Heart right ventricle (tissue), 16 donors: ENCODE data around the gene CHAC2. TPM values are rescaled to one million over a fixed set of nuclear protein-coding genes. Genes with fewer than 3 reads are reported as not detected.

Source experiments
- ATAC-seq, 8 donors: fragments of 200-7000 bp; cut with Tn5 transposase; one replicate each; pipeline ENCODE4 v1.9.1; 2020; ENCODE audit warnings: mild to moderate bottlenecking in 8 of 8, moderate library complexity in 8 of 8, moderate number of reproducible peaks in 1 of 8
- DNase-seq, 2 donors: peaks; one replicate each; pipeline ENCODE4 v3.0.0-alpha.2; 2020
- H3K27ac ChIP-seq, 10 donors: fragments of 200-600 bp; sonication (generic) in 2 of 10; one replicate each; pipeline versions ENCODE4 v1.5.0 to v1.8.0; 2020 to 2022; ENCODE audit warnings: mild to moderate bottlenecking in 3 of 10
- H3K27me3 ChIP-seq, 7 donors: fragments of 200-600 bp; one replicate each; pipeline ENCODE4 v1.8.0; 2021 to 2022; ENCODE audit warnings: mild to moderate bottlenecking in 2 of 7
- H3K36me3 ChIP-seq, 9 donors: fragments of 200-600 bp; sonication (generic) in 1 of 9; one replicate each; pipeline versions ENCODE4 v1.5.0 to v1.8.0; 2020 to 2022; ENCODE audit warnings: mild to moderate bottlenecking in 2 of 9
- H3K4me1 ChIP-seq, 9 donors: fragments of 200-600 bp; sonication (generic) in 1 of 9; one replicate each; pipeline versions ENCODE4 v1.5.0 to v1.8.0; 2020 to 2022; ENCODE audit warnings: mild to moderate bottlenecking in 4 of 9
- H3K4me3 ChIP-seq, 10 donors: fragments of 200-600 bp; sonication (generic) in 2 of 10; one replicate each; pipeline versions ENCODE4 v1.5.0 to v1.8.0; 2020 to 2022; ENCODE audit warnings: mild to moderate bottlenecking in 7 of 10, moderate library complexity in 2 of 10
- H3K9me3 ChIP-seq, 11 donors: fragments of 200-600 bp in 10 of 11; sonication (generic) in 2 of 11; one replicate each; pipeline versions ENCODE4 v1.5.0 to v1.8.0; 2013 to 2022; ENCODE audit warnings: mild to moderate bottlenecking in 2 of 11, control low read depth in 1 of 11, moderate library complexity in 1 of 11
- CTCF ChIP-seq, 9 donors: fragments of 200-600 bp; sonication (generic) in 2 of 9; IDR thresholded peaks; one replicate each; pipeline versions ENCODE4 v1.5.0 to v1.8.0; 2021 to 2022; ENCODE audit warnings: antibody characterized with exemption in 9 of 9, mild to moderate bottlenecking in 5 of 9, moderate library complexity in 1 of 9
- WGBS, 2 donors: extraction: QIAGEN DNeasy Blood & Tissue Kit; methylation state at CpG; one replicate each; pipeline ENCODE4 v1.1.7; 2013; ENCODE audit warnings: inconsistent platforms in 1 of 2; 5-methylcytosine and 5-hydroxymethylcytosine counted together
- intact Hi-C, 10 donors: fragments of 100-400 bp; cut with DNase I; formaldehyde crosslinking; loops; one replicate each; pipeline versions ENCODE4 v1.11.1 to v1.14.2; 2022
- polyA plus RNA-seq, 2 donors: library from polyadenylated mRNA; stranded (reverse); fragments of 200-250 nt; gene quantifications; one replicate each; pipeline ENCODE4 v1.2.3, GENCODE V29; 2013
- total RNA-seq, 10 donors: library from RNA; stranded (reverse); fragmentation: NEBNext Ultra II Directional in 3 of 10; extraction: Animal tissue kit (Norgen Biotek cat#: 25700) in 3 of 10; gene quantifications; one replicate each; pipeline versions ENCODE4 v1.2.1 to v1.2.4, GENCODE V29; 2021 to 2023
- donor health status: Arrhythmogenic right ventricular cardiomyopathy.
- donor health status: ischemic (EF 13 %, LVEDD 7.1; RV severe dilation, severe dysfunction).
- donor health status: healthy with polysubstance abuse.
- donor health status: DM: no; HTN: yes; CAD: no.
- donor health status: DM: no; HTN: no; CAD: no.
- donor health status: ischemic (EF 25% LVEDD 6.9; RV normal size, moderate dysfunction).
- donor health status: ischemic (EF 25% LVEDD 5.7; RV mildly dilated, moderate dysfunction).
- donor health status: healthy.
- donor health status: DM: yes; HTN: yes; CAD: no.
- donor health status: Ischemic cardiomyopathy.
- donor health status: ischemic (EF 35%, LVEDD 5.7; RV mildly dilated, moderate dysfunction).
- donor health status: nonischemic (EF 11% LVEDD 7.7; RV severe dilation, severe dysfunction).
- donor health status: DM: yes; HTN: yes; CAD: no.
- donor health status: PGD.
- donor health status: ischemic (EF 29% LVEDD 5.4; RV normal size, mild dysfunction).
- donor health status: nonischemic (EF 23%, LVEDD 6.1; RV moderate dilation, normal function).

Gene CHAC2
- total and polyA plus RNA-seq, 12 donors, result 1.3 to 7.1 (median 2.1) TPM

GRCh38 chr2:53777134-53777533 is 9.5 kb downstream of the CHAC2 start:
- Histone ChIP-seq H3K9me3 (no peaks in the 10 kb centered on the region), H3K4me1 (no peaks in the 10 kb centered on the region), H3K27ac (no peak overlapping the region), H3K27me3 (no peaks in the 10 kb centered on the region), H3K4me3 (no peak overlapping the region), H3K36me3 (peaks cover 0 to 51% (median 0%) of the 10 kb centered on the region in 9 donors)
- ATAC-seq (no peak), DNase-seq (no peak)
- no peak for TF ChIP-seq CTCF (IDR thresholded peaks at IDR 0.05)
- intact Hi-C loops, result no loop called here
- 73 to 75% methylated on average over 1 of the region's 1 CpG for WGBS, 2 donors

- H3K4me3 ChIP-seq, result no peak overlapping the region
Observed at GRCh38 chr2:53778536-53779162, 11.0 kb downstream of the CHAC2 start.

GRCh38 chr2:53780056-53780455 is 12.5 kb downstream of the CHAC2 start:
- ATAC-seq, result no peak
- H3K9me3 ChIP-seq, result no peaks in the 10 kb centered on the region
- H3K4me3 ChIP-seq, result no peak overlapping the region
- peaks cover 0 to 34% (median 0%) of the 10 kb centered on the region in 9 donors for H3K36me3 ChIP-seq
- H3K27me3 ChIP-seq, result no peaks in the 10 kb centered on the region
- H3K4me1 ChIP-seq, result peaks cover 0 to 17% (median 13%) of the 10 kb centered on the region in 9 donors
- no peak for TF ChIP-seq CTCF (IDR thresholded peaks at IDR 0.05)
- DNase-seq, result no peak
- intact Hi-C loops, result no loop called here
- WGBS, 2 donors, result 94 to 96% methylated on average over 4 of the region's 4 CpGs
- H3K27ac ChIP-seq, result no peak overlapping the region

More at GRCh38 chr2:53778536-53779162, 11.0 kb downstream of the CHAC2 start:
- no peak for TF ChIP-seq CTCF (IDR thresholded peaks at IDR 0.05)
- Histone ChIP-seq H3K27me3 (no peaks in the 10 kb centered on the region), H3K36me3 (peaks cover 0 to 48% (median 0%) of the 10 kb centered on the region in 9 donors), H3K4me1 (peaks cover 0 to 4% (median 0%) of the 10 kb centered on the region in 9 donors), H3K27ac (no peak overlapping the region), H3K9me3 (no peaks in the 10 kb centered on the region)
- DNase-seq (no peak), ATAC-seq (no peak)
- intact Hi-C loops, result no loop called here
- WGBS, 2 donors, result 76 to 83% methylated on average over 5 of the region's 5 CpGs

- no peak for ATAC-seq
- DNase-seq, result no peak
- intact Hi-C loops, result no loop called here
- Histone ChIP-seq H3K4me3 (no peak overlapping the region), H3K36me3 (peaks cover 0 to 28% (median 0%) of the 10 kb centered on the region in 9 donors), H3K9me3 (no peaks in the 10 kb centered on the region), H3K27ac (no peak overlapping the region), H3K27me3 (no peaks in the 10 kb centered on the region), H3K4me1 (peaks cover 2 to 29% (median 24%) of the 10 kb centered on the region in 9 donors)
- TF ChIP-seq CTCF (IDR thresholded peaks at IDR 0.05), result no peak
- 76 to 81% methylated on average over 8 of the region's 8 CpGs for WGBS, 2 donors
Observed at GRCh38 chr2:53782676-53783075, 15.1 kb downstream of the CHAC2 start.
